Measurements from ENCODE around the gene TOMM5.

DNA sequence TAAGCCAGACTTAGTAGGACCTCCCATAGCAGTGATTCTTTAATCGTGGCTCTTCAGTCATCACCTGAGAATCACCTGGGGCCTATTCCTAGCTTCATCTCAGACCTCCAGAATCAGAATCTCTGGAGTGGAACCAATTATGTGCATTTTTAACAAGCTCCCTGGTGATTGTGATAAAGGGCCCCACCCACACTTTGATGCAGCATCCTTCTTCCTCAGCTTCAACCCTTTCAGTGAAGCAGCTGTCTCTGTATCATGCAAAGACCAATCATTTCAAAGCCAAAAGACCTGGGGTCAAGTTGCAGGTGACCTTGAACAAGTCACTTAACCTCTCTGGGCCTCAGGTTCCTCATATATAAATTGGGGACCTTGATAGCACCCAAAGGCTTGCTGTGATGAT, 33.3 kb downstream of the TOMM5 start:
- TF ChIP-seq POLR2A (IDR thresholded peaks at IDR 0.05) (no peak), CTCF (IDR thresholded peaks at IDR 0.05) (no peak)

Data from sigmoid colon (tissue), 3 donors.